Gastrocnemius medialis (tissue), 4 donors: ENCODE measurements around the gene SLC1A3.

ENCODE experiments used
- POLR2A ChIP-seq, 2 donors: fragments of 450-650 bp; IDR thresholded peaks; one replicate each; pipeline ENCODE4 v1.6.1; 2017; ENCODE audit warnings: antibody characterized with exemption in 2 of 2, mild to moderate bottlenecking in 2 of 2, moderate library complexity in 2 of 2
- TF ChIP-seq, protein P1 (sequence below), 5 experiments: fragments of 450-650 bp in 3 of 5; fragments of 200-600 bp in 2 of 5; sonication (generic) in 2 of 5; IDR thresholded peaks in 4 of 5; conservative IDR thresholded peaks in 1 of 5; 1 replicate in 4 of 5; 2 replicates in 1 of 5; pipeline ENCODE4 v1.5.1; 2016 to 2019; ENCODE audit warnings: antibody characterized with exemption in 5 of 5, mild to moderate bottlenecking in 3 of 5, moderate library complexity in 3 of 5

GRCh38 chr5:36596247-36596646 is 10.2 kb upstream of the SLC1A3 start:
- no peak for TF ChIP-seq POLR2A (IDR thresholded peaks at IDR 0.05)
- TF ChIP-seq, protein P1, sequence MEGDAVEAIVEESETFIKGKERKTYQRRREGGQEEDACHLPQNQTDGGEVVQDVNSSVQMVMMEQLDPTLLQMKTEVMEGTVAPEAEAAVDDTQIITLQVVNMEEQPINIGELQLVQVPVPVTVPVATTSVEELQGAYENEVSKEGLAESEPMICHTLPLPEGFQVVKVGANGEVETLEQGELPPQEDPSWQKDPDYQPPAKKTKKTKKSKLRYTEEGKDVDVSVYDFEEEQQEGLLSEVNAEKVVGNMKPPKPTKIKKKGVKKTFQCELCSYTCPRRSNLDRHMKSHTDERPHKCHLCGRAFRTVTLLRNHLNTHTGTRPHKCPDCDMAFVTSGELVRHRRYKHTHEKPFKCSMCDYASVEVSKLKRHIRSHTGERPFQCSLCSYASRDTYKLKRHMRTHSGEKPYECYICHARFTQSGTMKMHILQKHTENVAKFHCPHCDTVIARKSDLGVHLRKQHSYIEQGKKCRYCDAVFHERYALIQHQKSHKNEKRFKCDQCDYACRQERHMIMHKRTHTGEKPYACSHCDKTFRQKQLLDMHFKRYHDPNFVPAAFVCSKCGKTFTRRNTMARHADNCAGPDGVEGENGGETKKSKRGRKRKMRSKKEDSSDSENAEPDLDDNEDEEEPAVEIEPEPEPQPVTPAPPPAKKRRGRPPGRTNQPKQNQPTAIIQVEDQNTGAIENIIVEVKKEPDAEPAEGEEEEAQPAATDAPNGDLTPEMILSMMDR (IDR thresholded peaks at IDR 0.05 in 4 of 5, conservative IDR thresholded peaks at IDR 0.05 in 1 of 5): no peak
